Central memory CD8-positive, alpha-beta T cell (primary cell): Measurements from ENCODE around the gene SLC24A3.

ENCODE experiments used
- ATAC-seq: fragments of 150-1000 bp; cut with Tn5 transposase; replicated peaks from 2 replicates; pipeline ENCODE4 v1.10.0; 2022; ENCODE audit warnings: mild to moderate bottlenecking, moderate FRiP score, moderate number of reproducible peaks; ENCODE audit not compliant: poor library complexity, severe bottlenecking; ENCODE audit errors: extremely low read depth
- DNase-seq, 2 donors: peaks; one replicate each; pipeline ENCODE4 v3.0.0; 2021; ENCODE audit warnings: low spot score in 2 of 2
- H3K27ac Mint-ChIP-seq: one replicate; pipeline ENCODE4 v1.8.0; 2022; ENCODE audit warnings: low read depth, mild to moderate bottlenecking, moderate library complexity, mixed read lengths
- H3K27me3 Mint-ChIP-seq: one replicate; pipeline ENCODE4 v1.8.0; 2022; ENCODE audit warnings: mixed read lengths
- H3K36me3 Mint-ChIP-seq: one replicate; pipeline ENCODE4 v1.8.0; 2022; ENCODE audit warnings: mild to moderate bottlenecking, moderate library complexity, mixed read lengths; ENCODE audit not compliant: insufficient read depth
- H3K4me1 Mint-ChIP-seq: one replicate; pipeline ENCODE4 v1.8.0; 2022; ENCODE audit warnings: mixed read lengths
- H3K4me3 Mint-ChIP-seq: one replicate; pipeline ENCODE4 v1.8.0; 2022; ENCODE audit warnings: mild to moderate bottlenecking, moderate library complexity, mixed read lengths
- H3K9me3 Mint-ChIP-seq: one replicate; pipeline ENCODE4 v1.8.0; 2022; ENCODE audit warnings: mixed read lengths

Gene SLC24A3

DNA sequence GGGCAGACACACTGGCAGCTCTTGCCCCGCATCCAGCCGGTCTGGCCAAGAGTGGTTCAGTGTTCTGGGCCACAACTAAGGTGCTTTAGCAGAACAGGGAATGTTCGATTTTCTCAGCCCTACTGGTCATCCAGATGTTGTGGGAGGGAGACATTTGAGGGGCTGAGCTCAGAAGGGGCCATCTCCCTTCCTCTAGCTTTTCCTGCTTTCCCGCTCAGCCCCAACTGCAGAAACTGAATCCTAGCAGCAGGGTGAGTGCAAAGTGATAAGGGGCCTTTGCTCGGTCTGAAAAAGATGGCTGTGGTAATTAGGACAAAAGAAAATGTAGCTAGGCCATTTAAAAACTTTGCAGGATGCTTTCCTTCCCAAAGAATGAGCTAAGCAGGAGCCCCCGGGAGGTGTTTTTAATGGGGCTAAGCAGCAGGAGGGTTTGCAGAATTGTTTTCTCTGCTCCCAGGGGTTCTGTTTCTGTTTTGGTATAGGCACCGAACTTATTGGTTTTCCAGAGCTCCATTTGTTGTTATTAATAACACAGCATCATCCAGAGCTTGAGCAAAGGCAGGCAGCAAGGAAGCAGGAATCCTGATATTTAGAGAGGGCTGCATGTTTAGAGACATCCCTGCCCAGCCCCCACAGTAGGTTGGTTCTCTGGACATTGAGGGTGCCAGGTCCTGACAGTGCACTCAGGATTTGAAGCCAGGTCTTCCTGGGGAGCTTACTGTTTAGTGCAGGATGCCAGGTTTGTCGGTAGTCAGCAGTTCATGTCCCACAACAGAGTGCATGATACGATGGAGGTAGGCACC, 210.9 kb downstream of the SLC24A3 start:
- DNase-seq (no peak), ATAC-seq (no peak)
- H3K9me3 Mint-ChIP-seq = peaks cover 6% of the 10 kb centered on the region
- peaks cover 2% of the 10 kb centered on the region for H3K36me3 Mint-ChIP-seq
- no peaks in the 10 kb centered on the region for H3K27me3 Mint-ChIP-seq
- no peaks in the 10 kb centered on the region for H3K4me1 Mint-ChIP-seq
- no peak overlapping the region for H3K4me3 Mint-ChIP-seq
- no peak overlapping the region for H3K27ac Mint-ChIP-seq

- Mint-ChIP-seq H3K4me3 (no peak overlapping the region), H3K27me3 (no peaks in the 10 kb centered on the region), H3K36me3 (peaks cover 2% of the 10 kb centered on the region), H3K27ac (no peak overlapping the region), H3K4me1 (no peaks in the 10 kb centered on the region), H3K9me3 (peaks cover 6% of the 10 kb centered on the region)
- ATAC-seq (no peak), DNase-seq (no peak)
Measured at GRCh38 chr20:19423900-19424620, 211.6 kb downstream of the SLC24A3 start.

DNA sequence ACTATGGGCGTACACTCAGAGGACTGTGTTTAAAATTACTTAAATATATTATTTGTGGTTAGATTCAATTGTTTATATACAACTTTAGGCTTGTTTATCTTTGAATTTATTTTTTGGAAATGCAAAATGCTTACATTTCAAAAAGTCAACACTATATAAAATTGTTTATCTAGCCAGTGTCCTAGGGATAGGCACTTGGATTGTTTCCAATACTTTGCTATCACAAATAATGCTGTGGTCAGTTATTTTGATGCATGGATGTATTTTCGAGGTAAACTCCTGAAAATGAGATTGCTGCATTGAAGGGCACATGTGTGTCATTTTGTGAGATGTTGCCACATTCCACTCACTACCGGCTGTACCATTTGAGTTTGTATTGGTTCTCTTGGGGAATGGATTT, 213.9 kb downstream of the SLC24A3 start:
- H3K9me3 Mint-ChIP-seq = peaks cover 3% of the 10 kb centered on the region
- H3K36me3 Mint-ChIP-seq = peaks cover 2% of the 10 kb centered on the region
- no peaks in the 10 kb centered on the region for H3K4me1 Mint-ChIP-seq
- H3K27me3 Mint-ChIP-seq = no peaks in the 10 kb centered on the region
- no peak for DNase-seq
- ATAC-seq = no peak
- H3K4me3 Mint-ChIP-seq = no peak overlapping the region
- no peak overlapping the region for H3K27ac Mint-ChIP-seq

DNA sequence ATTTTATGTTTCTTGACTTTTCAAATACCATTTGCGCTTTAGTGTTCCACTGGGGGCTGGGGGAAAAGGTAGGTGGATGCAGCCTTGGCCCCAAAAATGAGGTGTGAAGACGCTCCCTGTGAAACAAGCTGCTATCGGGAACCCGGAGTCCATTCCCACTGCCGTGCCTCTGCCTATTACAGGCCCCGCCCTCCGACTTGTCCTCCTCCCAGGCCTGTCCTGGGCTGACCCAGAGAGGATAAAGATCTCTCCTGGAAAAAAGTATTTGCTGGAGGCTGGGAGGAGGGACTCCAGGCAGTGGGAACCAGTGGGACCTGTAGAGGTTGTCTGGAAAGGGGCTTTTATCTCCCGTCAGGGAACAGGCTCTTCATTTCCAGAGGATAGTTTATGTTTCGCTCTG, 215.0 kb downstream of the SLC24A3 start:
- no peaks in the 10 kb centered on the region for H3K27me3 Mint-ChIP-seq
- no peaks in the 10 kb centered on the region for H3K4me1 Mint-ChIP-seq
- no peak overlapping the region for H3K4me3 Mint-ChIP-seq
- no peak overlapping the region for H3K27ac Mint-ChIP-seq
- H3K9me3 Mint-ChIP-seq = no peaks in the 10 kb centered on the region
- no peak for ATAC-seq
- DNase-seq = no peak
- H3K36me3 Mint-ChIP-seq = peaks cover 2% of the 10 kb centered on the region

- Mint-ChIP-seq H3K27me3 (no peaks in the 10 kb centered on the region), H3K9me3 (no peaks in the 10 kb centered on the region), H3K4me1 (no peaks in the 10 kb centered on the region), H3K36me3 (peaks cover 2% of the 10 kb centered on the region), H3K27ac (no peak overlapping the region), H3K4me3 (no peak overlapping the region)
- DNase-seq (no peak), ATAC-seq (no peak)
Measured at GRCh38 chr20:19427913-19428312, 215.5 kb downstream of the SLC24A3 start.

DNA sequence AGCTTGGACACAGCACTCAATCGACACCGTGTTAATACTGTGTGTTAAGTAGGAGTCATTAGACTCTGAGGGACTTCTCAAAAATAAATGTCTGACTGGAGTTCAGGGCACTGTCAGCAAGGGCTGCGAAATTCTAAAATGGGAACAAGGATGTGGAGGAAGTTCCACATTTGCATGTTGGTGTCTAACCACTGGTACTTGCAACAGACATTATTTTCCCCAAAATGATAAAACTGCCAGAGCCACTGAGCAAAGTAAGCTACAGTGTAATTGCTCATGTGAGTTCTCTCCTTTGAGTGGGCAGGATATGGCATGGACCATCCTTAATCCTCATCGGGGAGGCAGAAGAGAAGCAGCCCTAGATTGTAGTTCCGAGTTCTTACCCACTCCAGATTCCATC, 215.9 kb downstream of the SLC24A3 start:
- DNase-seq = no peak
- Mint-ChIP-seq H3K36me3 (peaks cover 2% of the 10 kb centered on the region), H3K27me3 (no peaks in the 10 kb centered on the region), H3K9me3 (no peaks in the 10 kb centered on the region), H3K4me1 (no peaks in the 10 kb centered on the region), H3K27ac (no peak overlapping the region), H3K4me3 (no peak overlapping the region)
- no peak for ATAC-seq

DNA sequence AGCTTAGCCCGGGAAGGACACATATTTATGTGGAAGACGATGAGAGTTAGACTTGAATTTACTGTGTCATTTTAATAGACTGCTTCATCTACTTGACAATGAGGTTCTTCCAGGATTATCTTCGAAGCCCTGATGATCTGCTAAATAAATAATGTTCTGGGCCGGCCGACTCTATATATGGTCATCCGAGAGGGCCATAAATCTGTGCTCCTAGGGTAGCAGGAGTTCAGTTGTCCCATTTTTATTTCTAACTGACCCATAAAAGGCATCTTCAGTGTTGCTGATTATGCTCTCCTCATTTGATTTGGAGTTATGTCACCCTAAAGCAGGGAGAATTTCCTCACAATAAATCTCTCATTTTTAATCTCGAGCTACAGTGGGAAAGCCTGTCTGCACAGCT, 217.1 kb downstream of the SLC24A3 start:
- no peak overlapping the region for H3K27ac Mint-ChIP-seq
- DNase-seq (no peak), ATAC-seq (no peak)
- H3K4me1 Mint-ChIP-seq = no peaks in the 10 kb centered on the region
- no peak overlapping the region for H3K4me3 Mint-ChIP-seq
- no peaks in the 10 kb centered on the region for H3K9me3 Mint-ChIP-seq
- peaks cover 2% of the 10 kb centered on the region for H3K36me3 Mint-ChIP-seq
- no peaks in the 10 kb centered on the region for H3K27me3 Mint-ChIP-seq

GRCh38 chr20:19430641-19431315, 218.3 kb downstream of the SLC24A3 start:
- no peak for DNase-seq
- ATAC-seq = no peak
- peaks cover 2% of the 10 kb centered on the region for H3K36me3 Mint-ChIP-seq
- H3K4me1 Mint-ChIP-seq = no peaks in the 10 kb centered on the region
- H3K27me3 Mint-ChIP-seq = no peaks in the 10 kb centered on the region
- no peak overlapping the region for H3K4me3 Mint-ChIP-seq
- no peaks in the 10 kb centered on the region for H3K9me3 Mint-ChIP-seq
- no peak overlapping the region for H3K27ac Mint-ChIP-seq

- Mint-ChIP-seq H3K9me3 (no peaks in the 10 kb centered on the region), H3K4me3 (no peak overlapping the region), H3K27me3 (no peaks in the 10 kb centered on the region), H3K4me1 (no peaks in the 10 kb centered on the region), H3K27ac (no peak overlapping the region), H3K36me3 (peaks cover 2% of the 10 kb centered on the region)
- no peak for DNase-seq
- no peak for ATAC-seq
Measured at GRCh38 chr20:19431316-19431700, 218.9 kb downstream of the SLC24A3 start.

GRCh38 chr20:19431906-19432305, 219.5 kb downstream of the SLC24A3 start:
- H3K27ac Mint-ChIP-seq = no peak overlapping the region
- H3K27me3 Mint-ChIP-seq = no peaks in the 10 kb centered on the region
- no peak overlapping the region for H3K4me3 Mint-ChIP-seq
- H3K36me3 Mint-ChIP-seq = no peaks in the 10 kb centered on the region
- DNase-seq = no peak
- no peaks in the 10 kb centered on the region for H3K4me1 Mint-ChIP-seq
- H3K9me3 Mint-ChIP-seq = no peaks in the 10 kb centered on the region
- no peak for ATAC-seq

DNA sequence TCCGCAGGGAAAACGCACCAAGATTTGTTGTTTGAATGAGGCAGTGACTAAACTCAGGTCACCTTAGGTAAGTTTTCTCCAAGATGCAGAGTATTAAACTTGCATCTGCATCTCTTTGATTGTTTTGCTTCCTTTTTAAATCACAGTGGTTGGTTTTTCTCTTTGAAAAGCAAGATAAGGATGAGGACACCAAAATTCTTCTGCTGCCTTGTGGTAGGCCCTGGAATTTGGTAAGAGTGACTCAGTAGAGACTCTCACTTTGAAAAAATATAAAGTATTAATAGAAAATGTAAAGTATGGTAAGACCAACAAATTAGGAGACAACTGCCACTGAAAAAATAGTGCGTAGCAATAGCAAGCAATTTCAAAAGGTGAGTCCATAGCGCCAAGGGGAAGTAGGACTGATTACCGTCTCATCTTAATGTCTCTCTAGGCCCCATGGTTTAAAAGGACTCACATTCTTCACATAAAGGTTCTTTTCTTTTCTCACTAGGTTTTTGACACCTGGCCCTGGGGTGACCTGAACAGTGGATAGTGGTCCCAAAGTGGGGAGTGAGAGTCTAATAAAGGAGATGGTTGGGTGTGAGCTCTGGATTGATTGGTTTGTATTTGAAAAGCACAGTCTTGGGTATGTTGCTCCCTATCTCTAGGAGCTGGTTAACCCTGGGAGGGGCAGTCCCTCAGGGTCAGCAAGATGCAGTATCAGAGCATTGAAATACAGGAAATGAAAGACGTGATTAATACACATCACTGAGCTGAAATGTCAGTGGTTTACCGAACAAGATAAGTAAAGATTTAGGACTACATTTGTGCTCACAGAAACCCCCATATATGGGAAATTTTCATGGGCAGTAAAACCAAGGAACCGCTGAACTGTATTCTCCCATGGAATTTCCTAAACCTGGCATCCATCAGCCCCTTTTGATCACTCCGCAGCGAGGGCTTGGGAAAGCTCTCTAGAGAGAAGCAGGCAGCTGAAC, 221.2 kb downstream of the SLC24A3 start:
- no peaks in the 10 kb centered on the region for H3K9me3 Mint-ChIP-seq
- H3K27me3 Mint-ChIP-seq = no peaks in the 10 kb centered on the region
- H3K27ac Mint-ChIP-seq = no peak overlapping the region
- DNase-seq (no peak), ATAC-seq (no peak)
- H3K4me3 Mint-ChIP-seq = no peak overlapping the region
- no peaks in the 10 kb centered on the region for H3K36me3 Mint-ChIP-seq
- no peaks in the 10 kb centered on the region for H3K4me1 Mint-ChIP-seq

DNA sequence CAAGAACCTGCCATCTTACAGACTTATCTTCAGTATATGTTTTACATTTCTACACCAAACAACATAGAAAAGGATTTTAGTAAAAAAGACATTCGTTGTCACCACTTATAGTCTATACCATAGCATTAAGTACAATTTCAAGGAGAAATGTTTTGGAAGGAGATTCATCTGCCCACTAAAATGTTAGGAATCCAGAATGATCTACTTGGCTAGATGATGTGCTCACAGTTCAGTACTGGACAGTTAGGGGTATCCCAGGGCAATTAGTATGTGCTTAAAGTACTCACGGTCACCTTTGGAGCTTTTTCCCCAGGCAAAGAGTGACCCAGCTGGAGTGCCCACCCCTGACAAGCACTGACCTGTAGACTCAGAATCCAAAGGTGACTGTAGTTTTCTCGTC, 222.9 kb downstream of the SLC24A3 start:
- no peak for ATAC-seq
- H3K4me3 Mint-ChIP-seq = no peak overlapping the region
- H3K9me3 Mint-ChIP-seq = no peaks in the 10 kb centered on the region
- no peaks in the 10 kb centered on the region for H3K27me3 Mint-ChIP-seq
- no peak for DNase-seq
- H3K4me1 Mint-ChIP-seq = no peaks in the 10 kb centered on the region
- no peaks in the 10 kb centered on the region for H3K36me3 Mint-ChIP-seq
- no peak overlapping the region for H3K27ac Mint-ChIP-seq
